IMR-90 (cell line): ENCODE results near the gene PARD3. TPM values are rescaled to one million over a fixed set of nuclear protein-coding genes. Genes with fewer than 3 reads are reported as not detected.
A peak's percentile ranks its signal among the peaks of the same experiment; 100 is the strongest.

Source experiments
- ATAC-seq: fragments of 200-7000 bp; cut with Tn5 transposase; 2 replicates; pipeline ENCODE4 v1.9.1; 2020; ENCODE audit warnings: low read depth, mild to moderate bottlenecking, moderate library complexity
- BruUV-seq: library from RNA; stranded (reverse); fragments of 400-500 nt; replicated peaks from 2 replicates; lab custom pipeline; 2021; lab: Mats Ljungman, UMichigan
- CTCF ChIA-PET: fragments of 300-600 bp; formaldehyde crosslinking; extraction: SDS; loops from one replicate; lab custom pipeline; 2021; ENCODE audit warnings: antibody characterized with exemption; lab: Yijun Ruan, JAX
- POLR2A ChIA-PET: fragments of 300-600 bp; sonication (Branson Sonifier 250); formaldehyde crosslinking; loops from one replicate; lab custom pipeline; 2022; ENCODE audit warnings: antibody characterized with exemption; ENCODE audit not compliant: unreplicated experiment; lab: Charles Lee
- DNase-seq: peaks from one replicate; pipeline ENCODE4 v3.0.0; 2013
- H2AFZ ChIP-seq: replicated peaks from 2 replicates; pipeline ENCODE3; 2013; ENCODE audit warnings: low read length, mild to moderate bottlenecking; ENCODE audit not compliant: poor library complexity
- H2AK5ac ChIP-seq: 2 replicates; pipeline ENCODE4 v1.6.1; 2013; ENCODE audit warnings: low read depth, low read length, inconsistent platforms
- H2AK9ac ChIP-seq: replicated peaks from 2 replicates; pipeline ENCODE3; 2013; ENCODE audit warnings: mild to moderate bottlenecking, low read depth, low read length, moderate library complexity; ENCODE audit not compliant: poor library complexity
- H2BK120ac ChIP-seq: 2 replicates; pipeline ENCODE4 v1.6.1; 2013; ENCODE audit warnings: low read depth, low read length, inconsistent platforms
- H2BK15ac ChIP-seq: 3 replicates; pipeline ENCODE4 v1.6.1; 2013; ENCODE audit warnings: low read depth, low read length, inconsistent platforms
- H2BK20ac ChIP-seq: 2 replicates; pipeline ENCODE4 v1.6.1; 2013; ENCODE audit warnings: low read depth, mild to moderate bottlenecking, inconsistent platforms, low read length, moderate library complexity
- H2BK5ac ChIP-seq: 2 replicates; pipeline ENCODE4 v1.6.1; 2013; ENCODE audit warnings: mild to moderate bottlenecking, low read depth, low read length, inconsistent platforms; ENCODE audit not compliant: poor library complexity, severe bottlenecking
- H3K14ac ChIP-seq: replicated peaks from 2 replicates; pipeline ENCODE4 v1.6.1; 2013; ENCODE audit warnings: low read depth, low read length, inconsistent platforms
- H3K18ac ChIP-seq: 2 replicates; pipeline ENCODE4 v1.6.1; 2013; ENCODE audit warnings: low read depth, low read length, control low read depth
- H3K23ac ChIP-seq: 2 replicates; pipeline ENCODE4 v1.6.1; 2013; ENCODE audit warnings: low read depth, low read length, inconsistent platforms
- H3K27ac ChIP-seq: 2 replicates; pipeline ENCODE4 v1.5.1; 2013; ENCODE audit warnings: mild to moderate bottlenecking, control low read depth, low read length; ENCODE audit not compliant: insufficient read depth
- H3K27me3 ChIP-seq: 2 replicates; pipeline ENCODE4 v1.6.1; 2013; ENCODE audit warnings: low read length; ENCODE audit not compliant: control insufficient read depth, insufficient read depth
- H3K36me3 ChIP-seq: 2 replicates; pipeline ENCODE4 v1.6.1; 2013; ENCODE audit warnings: low read length, mixed read lengths; ENCODE audit not compliant: control insufficient read depth, insufficient read depth
- H3K4ac ChIP-seq: 2 replicates; pipeline ENCODE4 v1.6.1; 2013; ENCODE audit warnings: low read depth, low read length, inconsistent platforms
- H3K4me1 ChIP-seq: 2 replicates; pipeline ENCODE4 v1.6.1; 2013; ENCODE audit warnings: low read length, mixed read lengths; ENCODE audit not compliant: control insufficient read depth, insufficient read depth
- H3K4me2 ChIP-seq: 2 replicates; pipeline ENCODE4 v1.6.1; 2013; ENCODE audit warnings: low read depth, mild to moderate bottlenecking, control low read depth, low read length, moderate library complexity
- H3K4me3 ChIP-seq: 2 replicates; pipeline ENCODE4 v1.5.1; 2013; ENCODE audit warnings: low read depth, mild to moderate bottlenecking, control low read depth, low read length, moderate library complexity; ENCODE audit not compliant: insufficient read depth
- H3K56ac ChIP-seq: 2 replicates; pipeline ENCODE4 v1.6.1; 2013; ENCODE audit warnings: low read length, inconsistent platforms; ENCODE audit not compliant: insufficient read depth; ENCODE audit errors: extremely low read depth
- H3K79me1 ChIP-seq, 2 experiments: 2 replicates each; pipeline ENCODE4 v1.6.1; 2013; ENCODE audit warnings: low read length in 2 of 2, inconsistent platforms in 1 of 2, low read depth in 1 of 2
- H3K9ac ChIP-seq: 2 replicates; pipeline ENCODE4 v1.6.1; 2013; ENCODE audit warnings: low read depth, low read length, control low read depth
- H3K9me1 ChIP-seq: 2 replicates; pipeline ENCODE4 v1.6.1; 2013; ENCODE audit warnings: low read length, inconsistent platforms; ENCODE audit not compliant: insufficient read depth
- H3K9me3 ChIP-seq: 2 replicates; pipeline ENCODE4 v1.6.1; 2013; ENCODE audit warnings: low read length; ENCODE audit not compliant: control insufficient read depth, insufficient read depth
- H4K20me1 ChIP-seq: 2 replicates; pipeline ENCODE4 v1.6.1; 2013; ENCODE audit warnings: low read length, inconsistent platforms; ENCODE audit not compliant: insufficient read depth
- H4K5ac ChIP-seq: 2 replicates; pipeline ENCODE4 v1.6.1; 2013; ENCODE audit warnings: mild to moderate bottlenecking, low read depth, low read length, control low read depth
- H4K8ac ChIP-seq, 2 experiments: 2 replicates each; pipeline ENCODE4 v1.6.1; 2013; ENCODE audit warnings: low read depth in 2 of 2, low read length in 2 of 2, control low read depth in 1 of 2, inconsistent platforms in 1 of 2
- H4K91ac ChIP-seq: 2 replicates; pipeline ENCODE4 v1.6.1; 2013; ENCODE audit warnings: low read depth, low read length, inconsistent platforms; ENCODE audit not compliant: insufficient read depth
- MAFK ChIP-seq: IDR thresholded peaks from 2 replicates; pipeline ENCODE4 v1.6.1; 2012; ENCODE audit warnings: low read depth, low read length, improper control_type of control experiment
- MXI1 ChIP-seq: IDR thresholded peaks from 2 replicates; pipeline ENCODE4 v1.6.1; 2012; ENCODE audit warnings: low read depth, mild to moderate bottlenecking, low read length, moderate library complexity, borderline replicate concordance
- POLR2A ChIP-seq: IDR thresholded peaks from 2 replicates; pipeline ENCODE4 v1.6.1; 2012; ENCODE audit warnings: mild to moderate bottlenecking, low read depth, low read length
- WGBS, 2 experiments: methylation state at CpG; one replicate each; pipeline versions ENCODE4 v1.1.5 to v1.1.7; 2013; ENCODE audit warnings: missing lambda C conversion rate in 2 of 2; ENCODE audit not compliant: insufficient read length in 1 of 2; ENCODE audit errors: extremely low coverage in 2 of 2; 5-methylcytosine and 5-hydroxymethylcytosine counted together
- dilution Hi-C: fragments of 300-500 bp; cut with HindIII; formaldehyde crosslinking; loops from one replicate; pipeline ENCODE4 v1.14.3; 2018; ENCODE audit warnings: low sequenced_read_pairs; ENCODE audit not compliant: unreplicated experiment
- in situ Hi-C: fragments of 300-500 bp; cut with MboI; formaldehyde crosslinking; loops from 3 replicates; pipeline ENCODE4 v1.14.3; 2019; ENCODE audit warnings: low sequenced_read_pairs, inconsistent platforms, mixed read lengths
- intact Hi-C: fragments of 100-400 bp; cut with micrococcal nuclease; formaldehyde crosslinking; loops from 2 replicates; pipeline ENCODE4 v1.10.0; 2022
- polyA plus RNA-seq, 3 experiments: library from polyadenylated mRNA; depleted of rRNA; stranded (reverse); fragments of >200 nt; gene quantifications; 2 replicates each; pipeline ENCODE4 v1.2.3, GENCODE V29; 2012; ENCODE audit warnings: low replicate concordance in 1 of 3
- total RNA-seq: library from RNA; depleted of rRNA; stranded (reverse); fragments of >200 nt; gene quantifications from 2 replicates; pipeline ENCODE4 v1.2.3, GENCODE V29; 2012

The PARD3 gene
- total and polyA plus RNA-seq, 2 of the 4 experiments (the other 2 are of a cell fraction): 14.6 to 37.5 TPM

- no peak overlapping the region for H3K18ac ChIP-seq
- WGBS, 2 experiments: no CpG with 5 or more reads among the region's 6 CpGs
- ATAC-seq (peak; percentile 69), DNase-seq (peak; percentile 56)
- H3K4me1 ChIP-seq: peaks cover 9% of the 10 kb centered on the region; the same call in 1 of the 2 replicates
- H3K23ac ChIP-seq: no peak overlapping the region
- H2BK5ac ChIP-seq: no peak overlapping the region
- H2AK9ac ChIP-seq: no peak overlapping the region
- in situ Hi-C loops: no loop called here
- no peak overlapping the region for H3K56ac ChIP-seq
- CTCF ChIA-PET: no interaction called here
- H3K27ac ChIP-seq: no peak overlapping the region
- peak overlapping the region; percentile 34; the same call in 1 of the 2 replicates for H4K91ac ChIP-seq
- H3K4ac ChIP-seq: peak overlapping the region; percentile 56; the same call in 1 of the 2 replicates
- no peak overlapping the region for H4K5ac ChIP-seq
- no peak overlapping the region for H2AFZ ChIP-seq
- BruUV-seq: no TSS peak
- 0 out of 4 replicates have a peak overlapping the region, but pooled peaks of 1 of the 2 experiments have one; percentile 19 for H4K8ac ChIP-seq
- H3K14ac ChIP-seq: peak overlapping the region; percentile 60; the same call in 1 of the 2 replicates
- peaks cover 11% of the 10 kb centered on the region for H3K9me1 ChIP-seq
- no peak overlapping the region for H2AK5ac ChIP-seq
- H3K4me3 ChIP-seq: no peak overlapping the region
- no peak overlapping the region for H3K4me2 ChIP-seq
- H3K9me3 ChIP-seq: no peaks in the 10 kb centered on the region
- intact Hi-C loops: no loop called here
- peak overlapping the region; percentile 86 for H2BK20ac ChIP-seq
- 0 out of 2 replicates have a peak, but pooled peaks cover under 1% of the 10 kb centered on the region for H4K20me1 ChIP-seq
- H2BK120ac ChIP-seq: peak overlapping the region; percentile 38; the same call in 1 of the 2 replicates
- 0 out of 3 replicates have a peak overlapping the region, but pooled peaks have one; percentile 78 for H2BK15ac ChIP-seq
- H3K27me3 ChIP-seq: no peaks in the 10 kb centered on the region
- H3K36me3 ChIP-seq: no peaks in the 10 kb centered on the region
- H3K79me1 ChIP-seq: peaks cover 5 to 18% of the 10 kb centered on the region in 2 experiments; a peak in 2 of 4 replicates
- dilution Hi-C loops: no loop called here
- no peak overlapping the region for H3K9ac ChIP-seq
- TF ChIP-seq MXI1: no peak
- TF ChIP-seq POLR2A: no peak
- TF ChIP-seq MAFK: peak; percentile 93
- POLR2A ChIA-PET: no interaction called here
These were observed 233.1 kb downstream of the PARD3 start for GRCh38 chr10:34581801-34582532.
